HCT116 (cell line): ENCODE results near the gene APP. TPM values are rescaled to one million over a fixed set of nuclear protein-coding genes. Genes with fewer than 3 reads are reported as not detected.

Source experiments
- ATAC-seq: fragments of 200-7000 bp; cut with Tn5 transposase; 2 replicates; pipeline ENCODE4 v1.9.1; 2020; ENCODE audit warnings: mild to moderate bottlenecking, moderate library complexity
- BruUV-seq: library from RNA; stranded (reverse); fragments of 400-500 nt; replicated peaks from 2 replicates; lab custom pipeline; 2021; lab: Mats Ljungman, UMichigan
- CTCF ChIA-PET: fragments of 300-600 bp; sonication (Branson Sonifier 250); formaldehyde crosslinking; loops from one replicate; lab custom pipeline; 2021; ENCODE audit warnings: antibody characterized with exemption; lab: Charles Lee
- POLR2A ChIA-PET: fragments of 300-600, 350-600 bp; sonication (Branson Sonifier 250); formaldehyde crosslinking; loops from one replicate; lab custom pipeline; 2021; ENCODE audit warnings: antibody characterized with exemption; lab: Charles Lee
- RAD21 ChIA-PET, 2 experiments: fragments of 300-600 bp; sonication (Branson Sonifier 250); formaldehyde crosslinking; loops; one replicate each; lab custom pipeline; 2023; ENCODE audit warnings: low total read pairs in 2 of 2; ENCODE audit not compliant: uncharacterized antibody in 2 of 2, unreplicated experiment in 2 of 2, low non-redundant PET in 1 of 2; lab: Charles Lee
- DNase-seq: peaks from one replicate; pipeline ENCODE4 v3.0.0-alpha.2; 2010; ENCODE audit warnings: low read depth, low spot score
- H2AFZ ChIP-seq: fragments of 200-600 bp; shearing (Covaris generic), sonication (generic); 2 replicates; pipeline ENCODE4 v1.6.1; 2017; ENCODE audit warnings: low read depth, mixed run types, mixed read lengths, antibody characterized with exemption, low read length; ENCODE audit not compliant: poor library complexity, severe bottlenecking
- H3K27ac ChIP-seq: 2 replicates; pipeline ENCODE4 v1.5.1; 2012; ENCODE audit warnings: low read depth, low read length
- H3K27me3 ChIP-seq: fragments of 200-600 bp; sonication (generic); 2 replicates; pipeline ENCODE4 v1.6.1; 2016; ENCODE audit warnings: mixed run types, low read length, mixed read lengths; ENCODE audit not compliant: insufficient read depth
- H3K36me3 ChIP-seq, 2 experiments: fragments of 200-500 bp in 1 of 2; fragments of 200-600 bp in 1 of 2; sonication (Bioruptor generic) in 1 of 2; sonication (generic) in 1 of 2; 2 replicates each; pipeline versions ENCODE4 v1.5.1 to v1.6.1; 2014 to 2016; ENCODE audit warnings: low read length in 2 of 2, inconsistent platforms in 1 of 2, mixed read lengths in 1 of 2, mixed run types in 1 of 2; ENCODE audit not compliant: insufficient read depth in 2 of 2, control insufficient read depth in 1 of 2
- H3K4me1 ChIP-seq, 2 experiments: fragments of 200-600 bp in 1 of 2; sonication (generic) in 1 of 2; 2 replicates each; pipeline versions ENCODE4 v1.5.1 to v1.6.1; 2012 to 2017; ENCODE audit warnings: low read length in 2 of 2, inconsistent platforms in 1 of 2, mild to moderate bottlenecking in 1 of 2, mixed read lengths in 1 of 2, mixed run types in 1 of 2, moderate library complexity in 1 of 2; ENCODE audit not compliant: insufficient read depth in 2 of 2, control insufficient read depth in 1 of 2
- H3K4me2 ChIP-seq: fragments of 200-600 bp; sonication (generic); 2 replicates; pipeline ENCODE4 v1.6.1; 2017; ENCODE audit warnings: mixed run types, low read length, mixed read lengths
- H3K4me3 ChIP-seq, 2 experiments: fragments of 200-600 bp in 1 of 2; sonication (generic) in 1 of 2; replicated peaks in 1 of 2; 2 replicates each; pipeline ENCODE4 v1.5.1; 2011 to 2016; ENCODE audit warnings: low read length in 2 of 2, control low read depth in 1 of 2, low read depth in 1 of 2, mild to moderate bottlenecking in 1 of 2, mixed read lengths in 1 of 2, mixed run types in 1 of 2
- H3K79me2 ChIP-seq: fragments of 200-600 bp; sonication (generic); 2 replicates; pipeline ENCODE4 v1.6.1; 2017; ENCODE audit warnings: mild to moderate bottlenecking, mixed run types, low read length, moderate library complexity, mixed read lengths; ENCODE audit not compliant: insufficient read depth
- H3K9ac ChIP-seq: fragments of 200-600 bp; sonication (generic); 2 replicates; pipeline ENCODE4 v1.6.1; 2016; ENCODE audit warnings: low read length, mixed read lengths
- H3K9me2 ChIP-seq: fragments of 200-600 bp; sonication (generic), shearing (Covaris generic); 2 replicates; pipeline ENCODE4 v1.6.1; 2017; ENCODE audit warnings: mixed run types, mild to moderate bottlenecking, moderate library complexity; ENCODE audit not compliant: insufficient read depth
- H3K9me3 ChIP-seq, 2 experiments: fragments of 200-500 bp in 1 of 2; fragments of 200-600 bp in 1 of 2; sonication (Bioruptor generic) in 1 of 2; sonication (generic) in 1 of 2; 2 replicates each; pipeline ENCODE4 v1.6.1; 2014 to 2017; ENCODE audit warnings: low read length in 2 of 2, mixed read lengths in 2 of 2, inconsistent platforms in 1 of 2, low read depth in 1 of 2, mild to moderate bottlenecking in 1 of 2, mixed run types in 1 of 2, moderate library complexity in 1 of 2; ENCODE audit not compliant: control insufficient read depth in 1 of 2, insufficient read depth in 1 of 2
- H4K20me1 ChIP-seq: fragments of 200-600 bp; sonication (generic), shearing (Covaris generic); 2 replicates; pipeline ENCODE4 v1.6.1; 2017; ENCODE audit warnings: mixed run types, mild to moderate bottlenecking, moderate library complexity; ENCODE audit not compliant: insufficient read depth
- CBX3 ChIP-seq: IDR thresholded peaks from 2 replicates; pipeline ENCODE4 v1.6.1; 2012; ENCODE audit warnings: low read depth
- EGR1 ChIP-seq: IDR thresholded peaks from 2 replicates; pipeline ENCODE4 v1.6.1; 2012; ENCODE audit warnings: low read depth
- EZH2 ChIP-seq: fragments of 200-600 bp; sonication (generic); IDR thresholded peaks from 2 replicates; pipeline ENCODE4 v1.6.1; 2017; ENCODE audit warnings: antibody characterized with exemption, mixed run types
- EZH2phosphoT487 ChIP-seq: fragments of 200-600 bp; IDR thresholded peaks from 2 replicates; pipeline ENCODE4 v1.6.1; 2018; ENCODE audit warnings: antibody characterized with exemption, borderline replicate concordance
- JUND ChIP-seq: IDR thresholded peaks from 2 replicates; pipeline ENCODE4 v1.6.1; 2012
- POLR2A ChIP-seq: IDR thresholded peaks from 2 replicates; pipeline ENCODE4 v1.7.0; 2011; ENCODE audit warnings: borderline replicate concordance; ENCODE audit not compliant: insufficient read depth, insufficient read length; ENCODE audit errors: extremely low read depth
- POLR2AphosphoS5 ChIP-seq: IDR thresholded peaks from 2 replicates; pipeline ENCODE4 v1.6.1; 2011; ENCODE audit warnings: mild to moderate bottlenecking, low read depth, low read length, moderate library complexity
- SRF ChIP-seq: IDR thresholded peaks from 2 replicates; pipeline ENCODE4 v1.6.1; 2012; ENCODE audit warnings: low read depth
- TCF7L2 ChIP-seq: IDR thresholded peaks from 2 replicates; pipeline ENCODE4 v1.7.0; 2011; ENCODE audit warnings: borderline replicate concordance, inconsistent platforms; ENCODE audit not compliant: insufficient read depth, insufficient read length; ENCODE audit errors: extremely low read depth
- YY1 ChIP-seq: IDR thresholded peaks from 2 replicates; pipeline ENCODE4 v1.6.1; 2011; ENCODE audit warnings: low read length, low read depth, moderate library complexity, mild to moderate bottlenecking; ENCODE audit not compliant: insufficient replicate concordance; ENCODE audit errors: extremely low read depth
- ZNF274 ChIP-seq: fragments of 200-500 bp; sonication (Bioruptor generic); IDR thresholded peaks from 2 replicates; pipeline ENCODE4 v1.6.1; 2014; ENCODE audit warnings: mild to moderate bottlenecking, low read depth, low read length, inconsistent platforms
- intact Hi-C: fragments of 100-400 bp; cut with micrococcal nuclease; formaldehyde crosslinking; loops from 2 replicates; pipeline ENCODE4 v1.10.0; 2022
- total RNA-seq: library from RNA; stranded (reverse); gene quantifications from one replicate; pipeline ENCODE4 v1.2.1, GENCODE V29; 2021; ENCODE audit not compliant: unreplicated experiment
- TF ChIP-seq, protein P1 (sequence below), 3 experiments: fragments of 200-600 bp in 1 of 3; sonication (generic) in 1 of 3; IDR thresholded peaks in 2 of 3; conservative IDR thresholded peaks in 1 of 3; 2 replicates each; pipeline ENCODE4 v1.5.1; 2012 to 2017; ENCODE audit warnings: low read depth in 2 of 3, low read length in 2 of 3, antibody characterized with exemption in 1 of 3, borderline replicate concordance in 1 of 3, control low read depth in 1 of 3, mild to moderate bottlenecking in 1 of 3, mixed read lengths in 1 of 3, mixed run types in 1 of 3, moderate library complexity in 1 of 3; ENCODE audit not compliant: insufficient read depth in 1 of 3
- TF ChIP-seq, protein P2 (sequence below): IDR thresholded peaks from 2 replicates; pipeline ENCODE4 v1.6.1; 2012
- TF ChIP-seq, protein P3 (sequence below): IDR thresholded peaks from 2 replicates; pipeline ENCODE4 v1.6.1; 2011; ENCODE audit warnings: mild to moderate bottlenecking, low read length, moderate library complexity; ENCODE audit not compliant: insufficient replicate concordance; ENCODE audit errors: extremely low read depth
- TF ChIP-seq, protein P4 (sequence below): IDR thresholded peaks from 2 replicates; pipeline ENCODE4 v1.6.1; 2012; ENCODE audit warnings: low read depth
- TF ChIP-seq, protein P5 (sequence below): IDR thresholded peaks from 2 replicates; pipeline ENCODE4 v1.6.1; 2012

APP gene
- total RNA-seq, 1 experiment from 2014 or later: 267 TPM

DNA sequence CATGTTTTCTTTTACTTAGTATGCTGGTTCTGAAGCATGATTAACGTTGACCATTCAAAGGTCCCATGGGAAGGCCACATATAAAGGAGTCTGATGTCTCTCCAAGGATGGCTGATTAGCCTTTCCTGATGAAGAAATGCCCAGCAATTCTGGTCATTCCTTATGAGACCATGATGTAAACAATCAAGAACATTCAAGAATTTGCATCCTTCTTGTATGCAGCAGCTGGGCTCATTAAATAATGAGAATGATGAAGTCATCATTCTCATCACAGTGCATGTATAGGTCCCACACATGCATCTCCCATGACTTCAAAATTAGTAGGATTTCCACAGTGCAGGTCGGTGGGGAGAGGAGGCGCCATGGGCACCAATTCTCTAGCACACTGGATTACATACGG, 85.4 kb downstream of the APP start:
- H3K4me1 ChIP-seq: no peaks in the 10 kb centered on the region
- H3K4me2 ChIP-seq: no peak overlapping the region
- no peaks in the 10 kb centered on the region; a peak in 2 of 4 replicates for H3K36me3 ChIP-seq
- peaks cover 16% of the 10 kb centered on the region; the same call in 1 of the 2 replicates for H4K20me1 ChIP-seq
- no peak for ATAC-seq
- no TSS peak for BruUV-seq
- H3K27me3 ChIP-seq: no peaks in the 10 kb centered on the region
- no peak overlapping the region for H3K4me3 ChIP-seq
- TF ChIP-seq POLR2AphosphoS5 (no peak), CBX3 (no peak), SRF (no peak), EGR1 (no peak), JUND (no peak), ZNF274 (no peak), YY1 (no peak), EZH2 (no peak), EZH2phosphoT487 (no peak), TCF7L2 (no peak), POLR2A (no peak)
- TF ChIP-seq, protein P1, sequence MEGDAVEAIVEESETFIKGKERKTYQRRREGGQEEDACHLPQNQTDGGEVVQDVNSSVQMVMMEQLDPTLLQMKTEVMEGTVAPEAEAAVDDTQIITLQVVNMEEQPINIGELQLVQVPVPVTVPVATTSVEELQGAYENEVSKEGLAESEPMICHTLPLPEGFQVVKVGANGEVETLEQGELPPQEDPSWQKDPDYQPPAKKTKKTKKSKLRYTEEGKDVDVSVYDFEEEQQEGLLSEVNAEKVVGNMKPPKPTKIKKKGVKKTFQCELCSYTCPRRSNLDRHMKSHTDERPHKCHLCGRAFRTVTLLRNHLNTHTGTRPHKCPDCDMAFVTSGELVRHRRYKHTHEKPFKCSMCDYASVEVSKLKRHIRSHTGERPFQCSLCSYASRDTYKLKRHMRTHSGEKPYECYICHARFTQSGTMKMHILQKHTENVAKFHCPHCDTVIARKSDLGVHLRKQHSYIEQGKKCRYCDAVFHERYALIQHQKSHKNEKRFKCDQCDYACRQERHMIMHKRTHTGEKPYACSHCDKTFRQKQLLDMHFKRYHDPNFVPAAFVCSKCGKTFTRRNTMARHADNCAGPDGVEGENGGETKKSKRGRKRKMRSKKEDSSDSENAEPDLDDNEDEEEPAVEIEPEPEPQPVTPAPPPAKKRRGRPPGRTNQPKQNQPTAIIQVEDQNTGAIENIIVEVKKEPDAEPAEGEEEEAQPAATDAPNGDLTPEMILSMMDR (IDR thresholded peaks at IDR 0.05 in 2 of 3, conservative IDR thresholded peaks at IDR 0.05 in 1 of 3; ENCODE audit: borderline replicate concordance in 1 of 3, insufficient read depth in 1 of 3, low read depth in 2 of 3, low read length in 2 of 3): no peak
- TF ChIP-seq, protein P2, sequence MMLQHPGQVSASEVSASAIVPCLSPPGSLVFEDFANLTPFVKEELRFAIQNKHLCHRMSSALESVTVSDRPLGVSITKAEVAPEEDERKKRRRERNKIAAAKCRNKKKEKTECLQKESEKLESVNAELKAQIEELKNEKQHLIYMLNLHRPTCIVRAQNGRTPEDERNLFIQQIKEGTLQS: no peak
- TF ChIP-seq, protein P3, sequence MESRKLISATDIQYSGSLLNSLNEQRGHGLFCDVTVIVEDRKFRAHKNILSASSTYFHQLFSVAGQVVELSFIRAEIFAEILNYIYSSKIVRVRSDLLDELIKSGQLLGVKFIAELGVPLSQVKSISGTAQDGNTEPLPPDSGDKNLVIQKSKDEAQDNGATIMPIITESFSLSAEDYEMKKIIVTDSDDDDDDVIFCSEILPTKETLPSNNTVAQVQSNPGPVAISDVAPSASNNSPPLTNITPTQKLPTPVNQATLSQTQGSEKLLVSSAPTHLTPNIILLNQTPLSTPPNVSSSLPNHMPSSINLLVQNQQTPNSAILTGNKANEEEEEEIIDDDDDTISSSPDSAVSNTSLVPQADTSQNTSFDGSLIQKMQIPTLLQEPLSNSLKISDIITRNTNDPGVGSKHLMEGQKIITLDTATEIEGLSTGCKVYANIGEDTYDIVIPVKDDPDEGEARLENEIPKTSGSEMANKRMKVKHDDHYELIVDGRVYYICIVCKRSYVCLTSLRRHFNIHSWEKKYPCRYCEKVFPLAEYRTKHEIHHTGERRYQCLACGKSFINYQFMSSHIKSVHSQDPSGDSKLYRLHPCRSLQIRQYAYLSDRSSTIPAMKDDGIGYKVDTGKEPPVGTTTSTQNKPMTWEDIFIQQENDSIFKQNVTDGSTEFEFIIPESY: no peak
- TF ChIP-seq, protein P4, sequence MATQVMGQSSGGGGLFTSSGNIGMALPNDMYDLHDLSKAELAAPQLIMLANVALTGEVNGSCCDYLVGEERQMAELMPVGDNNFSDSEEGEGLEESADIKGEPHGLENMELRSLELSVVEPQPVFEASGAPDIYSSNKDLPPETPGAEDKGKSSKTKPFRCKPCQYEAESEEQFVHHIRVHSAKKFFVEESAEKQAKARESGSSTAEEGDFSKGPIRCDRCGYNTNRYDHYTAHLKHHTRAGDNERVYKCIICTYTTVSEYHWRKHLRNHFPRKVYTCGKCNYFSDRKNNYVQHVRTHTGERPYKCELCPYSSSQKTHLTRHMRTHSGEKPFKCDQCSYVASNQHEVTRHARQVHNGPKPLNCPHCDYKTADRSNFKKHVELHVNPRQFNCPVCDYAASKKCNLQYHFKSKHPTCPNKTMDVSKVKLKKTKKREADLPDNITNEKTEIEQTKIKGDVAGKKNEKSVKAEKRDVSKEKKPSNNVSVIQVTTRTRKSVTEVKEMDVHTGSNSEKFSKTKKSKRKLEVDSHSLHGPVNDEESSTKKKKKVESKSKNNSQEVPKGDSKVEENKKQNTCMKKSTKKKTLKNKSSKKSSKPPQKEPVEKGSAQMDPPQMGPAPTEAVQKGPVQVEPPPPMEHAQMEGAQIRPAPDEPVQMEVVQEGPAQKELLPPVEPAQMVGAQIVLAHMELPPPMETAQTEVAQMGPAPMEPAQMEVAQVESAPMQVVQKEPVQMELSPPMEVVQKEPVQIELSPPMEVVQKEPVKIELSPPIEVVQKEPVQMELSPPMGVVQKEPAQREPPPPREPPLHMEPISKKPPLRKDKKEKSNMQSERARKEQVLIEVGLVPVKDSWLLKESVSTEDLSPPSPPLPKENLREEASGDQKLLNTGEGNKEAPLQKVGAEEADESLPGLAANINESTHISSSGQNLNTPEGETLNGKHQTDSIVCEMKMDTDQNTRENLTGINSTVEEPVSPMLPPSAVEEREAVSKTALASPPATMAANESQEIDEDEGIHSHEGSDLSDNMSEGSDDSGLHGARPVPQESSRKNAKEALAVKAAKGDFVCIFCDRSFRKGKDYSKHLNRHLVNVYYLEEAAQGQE: no peak
- TF ChIP-seq, protein P5, sequence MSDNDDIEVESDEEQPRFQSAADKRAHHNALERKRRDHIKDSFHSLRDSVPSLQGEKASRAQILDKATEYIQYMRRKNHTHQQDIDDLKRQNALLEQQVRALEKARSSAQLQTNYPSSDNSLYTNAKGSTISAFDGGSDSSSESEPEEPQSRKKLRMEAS: no peak
- H3K9ac ChIP-seq: no peak overlapping the region
- peaks cover 93% of the 10 kb centered on the region for H3K79me2 ChIP-seq
- H3K9me3 ChIP-seq: no peaks in the 10 kb centered on the region
- no peak overlapping the region for H3K27ac ChIP-seq
- H3K9me2 ChIP-seq: no peaks in the 10 kb centered on the region
- intact Hi-C loops: no loop called here
- ChIA-PET POLR2A (no interaction called here), CTCF (no interaction called here), RAD21 (no interaction called here)
- DNase-seq: no peak
- H2AFZ ChIP-seq: no peak overlapping the region
